ENCODE data around the gene NFIB.

NFIB gene

GRCh38 chr9:14293801-14294200 is 20.1 kb downstream of the NFIB start:
- no peak for DNase-seq (ENCODE audit: extremely low spot score)
- ChIA-PET CTCF (no interaction called here), POLR2A (no interaction called here)
- TF ChIP-seq CTBP1 (IDR thresholded peaks at IDR 0.05; ENCODE audit: borderline replicate concordance) = no peak
- no peak for TF ChIP-seq BHLHE40 (IDR thresholded peaks at IDR 0.05; ENCODE audit: borderline replicate concordance)
- TF ChIP-seq PKNOX1 (IDR thresholded peaks at IDR 0.05) = no peak
- no peak for TF ChIP-seq SUZ12 (IDR thresholded peaks at IDR 0.05)
- TF ChIP-seq ARNT (IDR thresholded peaks at IDR 0.05) = no peak
- no peak for TF ChIP-seq TARDBP (IDR thresholded peaks at IDR 0.05)
- no peak for TF ChIP-seq FOXM1 (IDR thresholded peaks at IDR 0.05; ENCODE audit: borderline replicate concordance)
- TF ChIP-seq ELF4 (IDR thresholded peaks at IDR 0.05) = no peak
- TF ChIP-seq FOXK2 (IDR thresholded peaks at IDR 0.05) = no peak
- no peak for TF ChIP-seq L3MBTL2 (conservative IDR thresholded peaks at IDR 0.05)
- TF ChIP-seq SP1 (IDR thresholded peaks at IDR 0.05) = no peak
- TF ChIP-seq FOXA1 (IDR thresholded peaks at IDR 0.05) = no peak
- TF ChIP-seq ZNF384 (IDR thresholded peaks at IDR 0.05) = no peak
- no peak for TF ChIP-seq NFRKB (IDR thresholded peaks at IDR 0.05)
- no peak for TF ChIP-seq HDGF (IDR thresholded peaks at IDR 0.05; ENCODE audit: borderline replicate concordance)
- TF ChIP-seq LEF1 (IDR thresholded peaks at IDR 0.05; ENCODE audit: borderline replicate concordance) = no peak

GRCh38 chr9:14292181-14292739 is 21.7 kb downstream of the NFIB start:
- ChIA-PET POLR2A (no interaction called here), CTCF (no interaction called here)
- DNase-seq (ENCODE audit: extremely low spot score) = no peak
- TF ChIP-seq LEF1 (IDR thresholded peaks at IDR 0.05; ENCODE audit: borderline replicate concordance) = no peak
- no peak for TF ChIP-seq CTBP1 (IDR thresholded peaks at IDR 0.05; ENCODE audit: borderline replicate concordance)
- no peak for TF ChIP-seq FOXA1 (IDR thresholded peaks at IDR 0.05)
- TF ChIP-seq L3MBTL2 (conservative IDR thresholded peaks at IDR 0.05) = no peak
- no peak for TF ChIP-seq PKNOX1 (IDR thresholded peaks at IDR 0.05)
- no peak for TF ChIP-seq BHLHE40 (IDR thresholded peaks at IDR 0.05; ENCODE audit: borderline replicate concordance)
- TF ChIP-seq FOXK2 (IDR thresholded peaks at IDR 0.05) = no peak
- no peak for TF ChIP-seq ELF4 (IDR thresholded peaks at IDR 0.05)
- TF ChIP-seq SP1 (IDR thresholded peaks at IDR 0.05) = no peak

- TF ChIP-seq FOXM1 (IDR thresholded peaks at IDR 0.05; ENCODE audit: borderline replicate concordance) = no peak
- TF ChIP-seq SUZ12 (IDR thresholded peaks at IDR 0.05) = no peak
- POLR2A ChIA-PET = no interaction called here
- CTCF ChIA-PET = no interaction called here
- DNase-seq (ENCODE audit: extremely low spot score) = no peak
Observed at GRCh38 chr9:14289916-14290315, 24.0 kb downstream of the NFIB start.

- ChIA-PET CTCF (no interaction called here), POLR2A (no interaction called here)
- no peak for DNase-seq (ENCODE audit: extremely low spot score)
- no peak for TF ChIP-seq ZNF384 (IDR thresholded peaks at IDR 0.05)
- TF ChIP-seq HDGF (IDR thresholded peaks at IDR 0.05; ENCODE audit: borderline replicate concordance) = no peak
- no peak for TF ChIP-seq SP1 (IDR thresholded peaks at IDR 0.05)
- TF ChIP-seq ARNT (IDR thresholded peaks at IDR 0.05) = no peak
- TF ChIP-seq FOXK2 (IDR thresholded peaks at IDR 0.05) = no peak
- TF ChIP-seq FOXM1 (IDR thresholded peaks at IDR 0.05; ENCODE audit: borderline replicate concordance) = no peak
- TF ChIP-seq CTBP1 (IDR thresholded peaks at IDR 0.05; ENCODE audit: borderline replicate concordance) = no peak
- no peak for TF ChIP-seq FOXA1 (IDR thresholded peaks at IDR 0.05)
- no peak for TF ChIP-seq L3MBTL2 (conservative IDR thresholded peaks at IDR 0.05)
- no peak for TF ChIP-seq PKNOX1 (IDR thresholded peaks at IDR 0.05)
- no peak for TF ChIP-seq ELF4 (IDR thresholded peaks at IDR 0.05)
- no peak for TF ChIP-seq BHLHE40 (IDR thresholded peaks at IDR 0.05; ENCODE audit: borderline replicate concordance)
- TF ChIP-seq TARDBP (IDR thresholded peaks at IDR 0.05) = no peak
- TF ChIP-seq NFRKB (IDR thresholded peaks at IDR 0.05) = no peak
- TF ChIP-seq SUZ12 (IDR thresholded peaks at IDR 0.05) = no peak
- TF ChIP-seq LEF1 (IDR thresholded peaks at IDR 0.05; ENCODE audit: borderline replicate concordance) = no peak
Observed at GRCh38 chr9:14288433-14288832, 25.5 kb downstream of the NFIB start.

- no peak for DNase-seq (ENCODE audit: extremely low spot score)
- ChIA-PET POLR2A (no interaction called here), CTCF (no interaction called here)
- no peak for TF ChIP-seq ELF4 (IDR thresholded peaks at IDR 0.05)
- no peak for TF ChIP-seq ARNT (IDR thresholded peaks at IDR 0.05)
- TF ChIP-seq PKNOX1 (IDR thresholded peaks at IDR 0.05) = no peak
- TF ChIP-seq FOXK2 (IDR thresholded peaks at IDR 0.05) = no peak
- no peak for TF ChIP-seq L3MBTL2 (conservative IDR thresholded peaks at IDR 0.05)
- TF ChIP-seq LEF1 (IDR thresholded peaks at IDR 0.05; ENCODE audit: borderline replicate concordance) = no peak
- TF ChIP-seq NFRKB (IDR thresholded peaks at IDR 0.05) = no peak
- TF ChIP-seq FOXM1 (IDR thresholded peaks at IDR 0.05; ENCODE audit: borderline replicate concordance) = no peak
- no peak for TF ChIP-seq FOXA1 (IDR thresholded peaks at IDR 0.05)
- no peak for TF ChIP-seq SUZ12 (IDR thresholded peaks at IDR 0.05)
- no peak for TF ChIP-seq HDGF (IDR thresholded peaks at IDR 0.05; ENCODE audit: borderline replicate concordance)
- TF ChIP-seq ZNF384 (IDR thresholded peaks at IDR 0.05) = no peak
- no peak for TF ChIP-seq TARDBP (IDR thresholded peaks at IDR 0.05)
- TF ChIP-seq CTBP1 (IDR thresholded peaks at IDR 0.05; ENCODE audit: borderline replicate concordance) = no peak
- no peak for TF ChIP-seq SP1 (IDR thresholded peaks at IDR 0.05)
- TF ChIP-seq BHLHE40 (IDR thresholded peaks at IDR 0.05; ENCODE audit: borderline replicate concordance) = no peak
Observed at GRCh38 chr9:14286121-14286520, 27.8 kb downstream of the NFIB start.

GRCh38 chr9:14283276-14283675 is 30.7 kb downstream of the NFIB start:
- no peak for DNase-seq (ENCODE audit: extremely low spot score)
- ChIA-PET CTCF (no interaction called here), POLR2A (no interaction called here)
- TF ChIP-seq FOXM1 (IDR thresholded peaks at IDR 0.05; ENCODE audit: borderline replicate concordance) (no peak), SUZ12 (IDR thresholded peaks at IDR 0.05) (no peak), LEF1 (IDR thresholded peaks at IDR 0.05; ENCODE audit: borderline replicate concordance) (no peak), ZNF384 (IDR thresholded peaks at IDR 0.05) (no peak), FOXA1 (IDR thresholded peaks at IDR 0.05) (no peak), PKNOX1 (IDR thresholded peaks at IDR 0.05) (no peak), HDGF (IDR thresholded peaks at IDR 0.05; ENCODE audit: borderline replicate concordance) (no peak), ELF4 (IDR thresholded peaks at IDR 0.05) (no peak), L3MBTL2 (conservative IDR thresholded peaks at IDR 0.05) (no peak), SP1 (IDR thresholded peaks at IDR 0.05) (no peak), NFRKB (IDR thresholded peaks at IDR 0.05) (no peak), CTBP1 (IDR thresholded peaks at IDR 0.05; ENCODE audit: borderline replicate concordance) (no peak), BHLHE40 (IDR thresholded peaks at IDR 0.05; ENCODE audit: borderline replicate concordance) (no peak), TARDBP (IDR thresholded peaks at IDR 0.05) (no peak), ARNT (IDR thresholded peaks at IDR 0.05) (no peak), FOXK2 (IDR thresholded peaks at IDR 0.05) (no peak)

Measured in HEK293T (cell line).